Activated T-cell treated with anti-CD3 and anti-CD28 coated beads for 48 hours (primary cell): ENCODE measurements around the gene FBXW7.

Experiments used
- DNase-seq: peaks from one replicate; pipeline ENCODE4 v3.0.0-alpha.2; 2020; ENCODE audit warnings: low read depth

FBXW7 gene

DNA sequence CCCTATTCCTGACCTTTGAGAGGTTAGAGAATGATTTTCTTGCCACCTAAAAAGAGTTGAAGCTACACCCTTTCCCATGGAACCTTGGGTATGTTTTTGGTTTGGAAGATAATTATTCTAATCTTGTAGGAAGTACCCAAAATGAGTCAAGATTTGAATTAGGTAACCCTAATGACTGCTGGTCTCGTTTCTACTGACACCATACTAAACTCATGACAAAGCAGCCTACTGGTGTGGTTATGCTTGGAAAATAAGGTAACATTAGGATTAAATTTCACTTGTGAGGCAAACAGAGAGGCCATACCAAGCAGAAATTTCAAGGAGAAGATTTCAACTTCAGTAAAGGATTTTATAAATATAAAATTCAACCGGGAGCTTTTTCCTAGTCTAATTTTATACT, 107.9 kb downstream of the FBXW7 start:
- DNase-seq: no peak

DNA sequence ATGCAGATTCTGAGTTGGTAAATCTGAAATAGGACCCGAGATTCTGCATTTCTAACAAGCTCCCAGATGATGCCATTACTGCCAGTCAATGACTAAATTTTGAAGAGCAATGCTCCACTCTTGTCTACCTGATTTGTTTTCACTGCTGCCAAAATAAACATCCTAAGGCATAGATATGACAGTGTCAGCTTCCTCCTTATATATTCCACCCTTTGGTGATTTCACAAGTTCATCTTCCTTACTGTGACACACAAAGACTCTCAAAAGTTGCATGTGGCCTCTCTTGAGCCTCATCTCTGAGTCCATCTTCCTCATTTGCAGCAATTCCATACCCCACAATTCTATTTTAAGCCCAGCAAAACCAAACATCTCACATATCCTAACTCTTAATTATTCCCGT, 110.9 kb downstream of the FBXW7 start:
- DNase-seq: no peak

DNA sequence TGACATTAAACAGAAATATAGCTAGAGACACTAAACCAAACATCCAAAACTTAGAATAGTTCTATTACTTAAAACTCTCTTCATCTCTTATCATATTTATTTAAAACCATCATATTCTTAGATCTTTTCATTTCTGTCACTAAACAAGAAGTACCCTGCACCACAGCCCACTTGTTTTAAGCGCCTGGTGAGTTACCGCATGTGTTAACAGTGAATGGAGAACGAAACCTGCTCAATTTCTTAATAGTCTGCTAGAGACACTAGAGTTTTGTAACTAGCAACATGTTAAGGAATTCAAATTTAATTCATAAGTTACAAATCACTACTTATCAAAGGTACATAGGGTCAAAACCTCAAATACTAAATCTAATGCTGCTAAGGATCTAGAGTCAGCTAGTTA, 111.5 kb downstream of the FBXW7 start:
- DNase-seq: no peak

DNA sequence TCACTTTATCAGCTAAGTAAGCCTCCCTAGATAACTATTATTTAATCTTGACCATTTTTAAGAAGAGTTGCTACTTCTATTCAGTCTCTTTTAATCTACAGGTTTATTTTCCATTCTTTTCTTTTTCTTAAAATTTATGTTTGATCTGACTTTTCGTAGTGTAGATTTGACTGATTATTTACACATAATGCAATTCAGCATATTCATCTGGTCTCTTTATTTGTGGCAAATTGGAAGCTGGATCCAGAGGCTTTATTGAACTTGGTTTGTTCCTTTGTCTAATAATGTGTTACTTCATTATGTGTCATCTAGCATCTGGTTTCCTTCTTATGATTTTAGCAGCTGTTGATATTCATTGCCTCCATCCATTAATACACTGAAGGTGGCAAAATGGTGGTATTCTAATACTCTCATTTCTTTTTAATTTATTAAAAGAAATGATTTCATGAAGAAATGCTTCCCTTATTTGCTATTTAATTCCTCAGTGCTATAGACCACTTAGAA, 113.0 kb downstream of the FBXW7 start:
- no peak for DNase-seq

DNA sequence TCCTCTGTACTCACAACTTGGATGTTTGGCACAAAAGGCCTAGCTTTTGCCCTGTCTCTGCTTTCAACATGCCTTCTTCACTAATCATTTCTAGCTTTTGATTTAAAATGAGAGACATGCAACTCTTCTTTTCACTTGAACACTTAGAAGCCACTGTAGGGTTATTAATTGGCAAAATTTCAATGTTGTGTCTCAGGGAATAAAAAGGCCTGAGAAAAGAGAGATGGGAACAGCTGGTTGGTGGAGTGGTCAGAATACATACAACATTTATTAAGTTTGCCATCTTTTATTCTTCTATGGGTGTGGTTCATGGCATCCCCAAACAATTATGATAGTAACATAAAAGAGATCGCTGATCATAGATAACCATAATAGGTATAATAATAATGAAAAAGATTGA, 114.3 kb downstream of the FBXW7 start:
- no peak for DNase-seq

DNA sequence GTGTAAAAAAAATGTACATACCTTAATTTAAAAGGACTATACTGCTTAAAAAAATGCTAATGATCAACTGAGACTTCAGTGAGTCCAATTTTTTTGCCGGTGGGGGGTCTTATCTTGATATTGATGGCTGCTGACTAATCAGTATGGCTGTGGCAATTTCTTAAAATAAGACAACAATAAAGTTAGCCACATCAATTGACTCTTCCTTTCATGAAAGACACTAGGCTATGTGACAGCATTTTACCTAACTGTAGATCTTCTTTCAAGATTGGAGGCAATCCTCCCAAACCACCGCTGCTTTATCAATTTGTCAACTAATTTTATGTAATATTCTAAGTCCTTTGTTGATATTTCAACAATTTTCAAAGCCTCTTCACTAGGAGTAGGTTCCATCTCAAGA, 116.1 kb downstream of the FBXW7 start:
- no peak for DNase-seq

DNA sequence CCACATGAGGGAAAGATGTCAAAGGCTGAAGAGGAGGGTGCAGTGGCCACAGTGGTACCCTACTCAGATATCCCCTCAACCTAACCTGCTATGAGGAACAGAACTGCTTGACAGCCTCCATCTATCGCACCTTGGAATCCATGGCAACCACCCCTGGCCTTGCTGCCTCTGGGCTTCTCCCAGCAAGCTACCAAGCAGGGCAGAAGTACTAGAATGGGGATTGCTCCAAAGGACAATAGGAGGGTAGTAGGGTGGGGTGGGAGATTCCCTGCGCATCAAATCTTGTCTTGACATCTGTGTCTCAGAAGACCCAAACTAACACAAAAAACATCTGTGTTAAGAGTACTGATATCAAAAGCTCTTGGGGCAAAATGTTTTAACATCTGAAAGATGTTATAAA, 118.2 kb downstream of the FBXW7 start:
- DNase-seq: no peak

DNA sequence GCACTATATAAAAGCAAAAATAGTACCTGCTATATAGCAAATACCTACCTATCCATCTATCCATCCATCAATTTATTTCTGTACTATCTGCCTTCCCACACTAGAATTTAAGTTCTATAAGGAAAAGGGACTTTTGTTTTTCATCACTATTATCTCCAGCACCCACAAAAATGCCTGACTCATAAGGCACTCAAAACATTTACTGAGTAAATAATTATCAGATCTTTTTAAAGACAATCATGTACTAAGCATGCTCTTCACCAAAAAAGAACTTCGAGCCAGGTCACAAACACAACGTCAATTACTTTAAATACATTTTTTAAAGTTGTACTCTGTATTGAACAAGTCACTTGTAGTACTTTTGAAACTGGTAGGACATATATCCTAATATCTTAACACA, 119.9 kb downstream of the FBXW7 start:
- DNase-seq: no peak

DNA sequence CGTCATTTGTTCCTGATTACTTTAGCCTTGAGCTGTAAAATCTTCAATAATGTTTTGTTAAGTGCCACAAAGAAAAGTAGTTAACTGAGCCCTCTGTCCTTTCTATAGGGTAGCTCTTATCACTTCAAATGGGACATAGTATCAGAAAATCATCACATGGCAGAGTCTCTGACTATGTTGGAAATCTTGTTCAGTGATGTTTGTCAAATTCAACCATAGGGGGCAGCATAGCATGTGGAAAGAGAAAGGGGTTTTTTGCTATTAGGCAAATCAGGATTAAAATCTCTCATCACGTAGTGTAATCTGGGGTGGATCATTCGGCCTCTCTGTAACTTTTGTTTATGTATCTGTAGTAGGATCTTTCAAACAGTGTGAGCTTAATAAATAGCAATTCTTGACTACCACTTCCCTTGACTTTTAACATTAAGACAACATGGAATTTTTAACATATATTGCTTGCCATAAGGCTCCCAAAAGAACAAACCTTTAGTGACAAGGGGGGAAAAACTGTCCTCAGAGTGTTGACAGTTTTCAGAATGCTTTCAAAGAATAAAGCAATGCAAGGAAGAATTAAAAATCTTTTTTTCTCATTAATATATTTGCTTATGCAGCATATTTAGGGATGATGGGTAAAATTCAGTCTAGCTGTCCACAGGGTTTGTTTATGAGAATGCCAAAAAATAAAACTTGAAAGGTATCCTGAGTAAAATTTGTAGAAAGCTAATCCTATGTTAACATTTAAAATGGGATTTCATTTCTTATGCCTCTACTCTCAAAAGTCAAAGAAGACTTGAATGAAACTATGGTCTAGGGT, 127.2 kb downstream of the FBXW7 start:
- DNase-seq: no peak

- DNase-seq: no peak
Measured at GRCh38 chr4:152401424-152401823, 134.5 kb downstream of the FBXW7 start.

- no peak for DNase-seq
Measured at GRCh38 chr4:152399246-152399645, 136.6 kb downstream of the FBXW7 start.

- DNase-seq: no peak
Measured at GRCh38 chr4:152398060-152398459, 137.8 kb downstream of the FBXW7 start.

GRCh38 chr4:152394791-152395190, 141.1 kb downstream of the FBXW7 start:
- DNase-seq: no peak

DNA sequence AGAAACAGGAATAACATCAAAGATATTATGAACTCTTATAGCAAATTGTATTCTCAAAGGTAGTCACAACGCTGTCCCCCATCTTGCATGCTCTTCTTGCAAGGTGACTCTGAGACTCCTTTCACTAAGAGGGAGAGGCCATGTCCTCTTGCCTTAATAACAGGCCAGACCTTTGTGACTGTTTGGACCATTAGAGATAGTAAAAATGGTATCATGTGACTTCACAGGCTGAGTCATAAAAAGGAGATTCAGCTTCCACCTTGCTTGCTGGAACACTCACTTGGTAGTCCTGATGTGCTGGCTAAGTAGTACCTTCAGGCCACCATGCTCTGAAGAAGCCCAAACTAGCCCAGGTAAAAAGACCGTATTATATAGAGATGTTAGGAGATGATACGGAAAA, 143.8 kb downstream of the FBXW7 start:
- no peak for DNase-seq

GRCh38 chr4:152390216-152390615, 145.7 kb downstream of the FBXW7 start:
- DNase-seq: no peak

GRCh38 chr4:152389359-152389758, 146.5 kb downstream of the FBXW7 start:
- DNase-seq: no peak

- DNase-seq: no peak
Measured at GRCh38 chr4:152385551-152385950, 150.3 kb downstream of the FBXW7 start.

- DNase-seq: no peak
Measured at GRCh38 chr4:152382057-152382785, 153.7 kb downstream of the FBXW7 start.

DNA sequence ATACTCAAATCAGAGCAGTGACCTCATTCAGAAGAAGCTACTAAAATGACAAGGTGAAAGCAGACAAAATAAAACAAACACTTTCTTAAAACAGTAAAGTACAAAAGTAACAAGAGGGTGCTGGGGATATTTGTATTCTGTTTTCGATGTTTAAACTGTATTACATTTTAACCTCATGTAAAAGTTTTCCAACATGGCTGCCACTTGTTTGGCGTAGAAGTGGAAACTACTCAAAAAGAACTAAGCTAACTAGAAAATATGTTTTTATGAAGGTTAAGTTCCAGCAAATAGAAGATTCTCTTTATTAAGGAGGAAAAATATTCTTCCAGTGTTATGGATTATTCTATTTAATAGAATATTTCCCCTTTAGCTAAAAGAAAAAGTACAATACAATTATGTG, 155.0 kb downstream of the FBXW7 start:
- DNase-seq: no peak

GRCh38 chr4:152380185-152380584, 155.7 kb downstream of the FBXW7 start:
- no peak for DNase-seq

DNA sequence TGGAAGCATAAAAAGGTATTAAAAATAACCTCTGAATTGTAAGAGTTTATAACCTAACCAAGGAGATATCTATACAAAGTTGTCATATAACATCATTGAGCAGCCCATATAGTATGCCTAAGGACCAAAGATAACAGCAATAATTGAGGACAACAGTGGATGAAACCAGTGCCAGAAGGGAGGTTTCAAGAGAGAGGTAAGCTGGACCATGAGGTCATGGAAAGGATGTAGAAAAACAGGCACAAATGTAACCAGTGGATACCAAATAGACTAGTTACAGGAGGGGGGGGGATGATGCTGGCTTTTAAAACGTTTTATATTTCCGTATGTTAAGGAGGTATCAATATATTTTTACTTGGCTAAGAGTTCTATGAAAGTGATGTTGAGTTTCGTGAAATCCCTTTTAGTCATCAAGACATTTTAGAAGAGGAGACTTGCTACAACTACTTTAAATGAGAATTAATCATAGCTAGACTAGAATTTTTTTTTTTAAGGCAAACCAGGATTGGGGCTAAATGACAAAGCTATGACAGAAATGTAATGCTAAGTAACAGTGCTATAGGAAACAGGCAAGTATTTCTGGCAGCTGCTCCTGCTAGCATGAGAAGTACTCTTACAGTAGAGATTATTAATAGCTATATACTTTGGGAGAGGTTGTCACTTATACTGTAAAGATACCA, 161.1 kb downstream of the FBXW7 start:
- DNase-seq: no peak

DNA sequence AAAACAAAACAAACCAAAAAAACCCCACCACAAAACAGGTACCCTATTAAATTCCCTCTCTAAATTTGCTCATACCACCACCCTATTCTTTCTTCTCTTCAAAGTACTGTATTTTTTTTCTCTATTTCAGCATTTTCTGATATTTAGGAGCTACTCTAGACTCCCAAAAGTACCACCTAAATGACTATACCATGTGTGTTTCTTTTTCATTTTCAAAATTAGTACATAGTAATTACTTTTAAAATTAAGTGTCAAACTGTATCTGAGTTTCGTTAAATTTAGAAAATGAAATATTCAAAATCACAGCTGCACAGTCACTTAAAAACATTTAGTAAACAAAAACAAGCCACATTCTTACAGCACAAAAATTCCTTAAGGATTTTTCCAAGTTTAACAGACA, 161.7 kb downstream of the FBXW7 start:
- no peak for DNase-seq

DNA sequence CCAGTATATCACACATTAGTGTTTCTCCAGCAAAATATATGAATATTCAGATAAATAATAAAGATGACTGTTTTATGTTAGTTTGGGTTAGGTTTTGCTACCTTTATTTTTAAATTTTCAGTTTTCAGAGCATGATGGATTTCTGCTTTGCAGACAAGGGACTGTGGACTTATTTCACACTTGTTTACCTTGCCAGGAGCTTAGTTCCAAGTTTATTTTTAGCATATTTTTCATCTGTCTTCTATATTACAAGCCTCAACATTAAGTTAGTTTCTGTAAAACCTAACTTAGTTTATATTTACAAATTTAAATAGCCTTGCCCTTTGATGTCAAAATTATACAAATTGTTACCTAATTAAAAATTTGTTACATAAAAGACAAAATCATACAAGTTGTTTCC, 163.4 kb downstream of the FBXW7 start:
- no peak for DNase-seq
